Stimulated activated CD4-positive, alpha-beta T cell treated with anti-CD3 and anti-CD28 coated beads, TNF-alpha, amount 100 ng/mL, for 48 hours (primary cell): ENCODE results near the gene CCND1.
A peak's percentile ranks its signal among the peaks of the same experiment; 100 is the strongest.
"Not testable (repeated sequence)": the region's sequence is repeated elsewhere in the genome, so short reads cannot be mapped to it uniquely, and the experiment has no call there.

Experiments
- DNase-seq, 3 donors: peaks; one replicate each; pipeline ENCODE4 v3.0.0-alpha.2; 2020; ENCODE audit warnings: low read depth in 3 of 3

Gene CCND1

DNA sequence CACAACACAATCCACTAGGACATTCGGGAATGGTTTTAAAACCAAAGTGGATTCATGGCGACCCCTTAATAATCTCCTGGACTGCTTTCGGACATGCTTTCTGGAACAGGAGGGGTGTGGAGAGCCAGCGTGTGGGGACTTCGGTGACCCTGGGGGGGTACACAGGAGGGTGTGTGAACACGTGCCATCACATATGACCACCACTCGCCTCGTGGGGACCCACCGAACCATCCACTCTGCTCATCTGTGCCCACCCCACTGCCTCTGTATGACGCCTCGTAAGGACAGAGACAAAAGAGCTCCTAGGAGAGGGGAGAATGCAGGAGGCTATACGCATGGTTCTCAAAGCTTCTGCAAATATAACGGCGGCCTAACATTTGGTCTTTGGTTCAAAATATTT lies 25.3 kb downstream of the CCND1 start:
- no peak for DNase-seq

DNA sequence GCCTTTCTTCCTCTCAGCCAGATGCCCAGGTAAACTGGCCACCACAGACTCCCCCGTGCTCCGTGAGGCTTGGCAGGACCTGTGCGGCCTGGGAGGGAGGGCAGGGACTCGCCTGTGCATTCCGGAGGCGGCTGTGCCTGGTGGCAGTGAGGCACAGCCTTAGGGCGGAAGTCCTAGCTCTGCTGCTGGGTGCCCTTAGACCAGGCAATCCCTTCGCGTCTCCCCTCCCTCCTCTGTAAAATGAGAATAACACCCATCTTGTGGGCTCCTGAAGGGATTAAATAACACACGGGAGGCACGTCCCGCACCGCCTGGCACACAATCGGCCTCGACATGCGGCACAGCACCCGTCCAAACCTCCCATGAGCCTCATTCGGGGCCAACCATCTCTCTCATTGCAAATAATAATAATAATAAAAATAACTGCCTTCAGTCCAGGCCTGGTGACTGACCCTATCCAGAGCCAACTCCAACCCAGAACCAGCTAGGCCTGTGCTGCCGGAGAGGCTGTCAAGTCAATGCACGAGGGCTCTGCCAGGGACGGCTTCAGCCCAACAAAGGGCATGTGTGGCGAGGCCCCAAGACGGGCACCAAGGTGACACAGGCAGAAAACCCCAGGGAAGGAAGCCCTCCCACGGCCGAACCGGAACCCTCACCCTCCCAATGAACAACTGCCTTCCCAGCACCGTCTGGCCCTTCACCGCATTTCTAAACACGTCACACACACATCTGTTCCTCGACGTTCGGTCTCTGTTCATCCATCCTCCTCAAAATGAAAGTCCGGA lies 26.0 kb downstream of the CCND1 start:
- DNase-seq: no peak

DNA sequence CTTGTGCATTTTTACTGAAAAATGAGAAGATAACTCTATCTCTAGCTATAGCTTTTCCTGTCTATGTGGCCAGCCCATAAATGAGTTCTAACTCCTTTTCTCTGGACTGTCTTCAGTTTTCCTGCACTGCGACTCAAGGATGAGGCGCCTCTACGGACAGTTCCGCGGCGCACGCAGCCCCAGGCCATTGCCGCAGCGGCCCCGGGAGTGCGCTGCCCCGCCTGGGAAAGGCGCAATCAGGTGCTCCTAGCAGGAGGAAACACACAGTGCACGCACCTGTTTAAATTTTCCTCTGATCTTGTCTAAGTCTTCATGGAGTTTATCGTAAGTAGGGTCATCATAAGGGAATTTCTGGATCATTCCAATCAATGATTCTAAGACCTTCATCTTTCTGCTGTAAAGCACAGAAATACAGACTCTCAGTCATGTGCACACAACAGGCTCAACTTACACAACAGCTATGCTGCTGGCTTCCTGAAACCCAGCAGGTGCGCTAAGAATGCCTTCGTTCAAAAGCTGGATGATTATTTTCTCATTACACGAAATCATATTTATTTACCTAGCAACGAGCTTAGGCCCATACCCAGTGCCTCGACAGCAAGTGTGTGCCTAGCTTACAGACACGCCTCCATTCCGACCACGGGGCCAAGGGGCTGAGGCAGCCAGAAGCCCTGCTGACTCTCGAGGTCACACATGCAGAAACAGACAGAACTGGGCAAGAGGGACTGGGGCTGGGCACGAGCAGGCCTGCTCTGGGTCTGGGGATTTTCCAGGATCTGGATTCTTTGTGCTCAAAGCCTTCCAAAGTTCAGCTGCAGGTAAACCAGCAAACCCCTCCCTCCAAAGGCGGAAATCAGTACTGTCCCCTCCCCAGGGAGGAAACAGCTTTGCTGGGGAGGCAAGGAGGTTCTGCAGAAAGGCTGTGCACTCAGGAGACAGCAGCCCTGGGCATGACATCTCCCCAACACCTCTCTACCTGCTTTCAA lies 27.0 kb downstream of the CCND1 start:
- DNase-seq: no peak

DNA sequence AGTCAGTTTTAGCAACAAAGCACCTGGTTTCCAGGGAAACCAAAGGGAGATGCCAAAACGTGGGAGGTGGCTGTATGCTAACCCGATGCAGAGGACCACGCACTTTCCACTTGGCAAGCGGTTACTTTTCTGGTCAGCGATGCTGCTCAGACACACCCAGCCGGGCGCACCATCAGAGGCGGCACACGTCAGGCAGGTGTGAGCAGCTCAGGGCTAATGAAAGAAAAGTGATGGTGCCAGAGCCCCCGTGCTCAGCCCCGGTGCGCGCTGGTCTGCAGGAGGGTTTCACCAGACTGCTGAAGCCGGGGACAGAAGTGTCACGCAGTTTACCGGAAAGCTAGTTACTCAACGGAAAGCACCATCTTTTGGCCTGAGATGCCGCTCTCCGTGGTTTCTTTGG lies 28.5 kb downstream of the CCND1 start:
- DNase-seq: no peak

DNA sequence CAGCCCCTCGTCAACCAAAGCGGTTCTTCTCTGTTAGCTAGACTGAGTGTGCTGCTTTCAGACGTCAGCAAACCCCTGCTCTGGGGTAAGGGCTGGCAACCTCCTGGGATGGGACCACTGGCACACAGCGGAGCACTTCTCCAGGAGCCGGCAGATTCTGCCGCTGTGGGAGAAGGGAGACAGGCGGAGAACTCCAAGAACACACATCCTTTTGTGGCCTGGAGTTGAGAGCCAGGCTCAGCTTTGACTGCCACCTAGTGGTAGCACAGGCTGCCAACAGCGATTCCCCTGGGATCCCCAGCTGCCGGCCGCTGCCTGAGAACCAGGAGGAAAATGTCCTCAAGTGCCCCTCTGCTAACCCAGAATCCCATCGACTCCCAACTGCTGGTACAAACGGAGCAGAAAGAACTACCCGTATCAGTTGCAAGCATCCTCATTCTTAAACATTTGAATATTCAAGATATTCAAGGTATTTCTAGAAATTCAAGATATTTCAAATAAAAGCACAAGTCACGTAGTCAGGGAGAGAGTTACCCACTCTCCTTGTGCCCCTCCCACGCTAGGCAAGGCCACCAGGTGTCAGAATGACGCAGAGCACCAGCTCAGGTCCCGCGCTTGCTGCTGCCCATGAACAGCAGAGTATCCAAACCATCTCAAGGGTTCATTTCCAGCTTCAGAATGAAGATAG lies 29.3 kb downstream of the CCND1 start:
- DNase-seq: peak; percentile 14 to 54 (median 35)

DNA sequence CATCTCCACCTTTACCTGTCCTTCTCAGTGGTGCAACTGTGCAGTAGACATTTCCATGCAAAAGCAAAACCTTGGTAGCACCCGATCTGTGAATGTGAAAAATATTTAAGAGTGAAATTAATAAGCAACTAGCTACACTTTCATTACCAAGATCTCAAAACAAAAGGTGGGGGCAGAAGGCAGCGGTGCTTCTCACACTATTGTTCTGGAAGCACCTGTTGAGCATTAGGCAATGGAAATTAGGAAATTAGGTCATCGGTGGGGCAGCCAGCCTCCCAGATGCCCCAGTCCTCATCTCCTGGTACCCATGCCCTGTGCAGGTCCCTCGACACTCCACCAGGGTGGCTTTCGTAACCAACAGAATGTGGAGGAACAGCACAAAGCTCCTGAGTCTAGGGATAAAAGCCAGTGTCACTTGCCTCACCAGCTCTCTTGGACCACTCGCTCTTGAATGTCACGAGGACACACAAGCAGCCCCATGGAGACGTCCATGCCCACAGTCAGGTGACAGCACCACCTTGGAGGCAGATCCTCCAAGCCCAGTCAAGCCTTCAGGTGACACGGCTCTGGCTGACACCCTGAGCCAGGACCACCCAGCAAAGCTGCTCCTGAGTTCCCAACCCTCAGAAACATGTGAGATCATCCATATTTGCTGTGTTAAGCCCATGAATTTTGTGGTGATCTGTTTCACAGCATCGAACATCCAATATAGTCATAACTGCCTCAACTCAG lies 30.9 kb downstream of the CCND1 start:
- DNase-seq: no peak

DNA sequence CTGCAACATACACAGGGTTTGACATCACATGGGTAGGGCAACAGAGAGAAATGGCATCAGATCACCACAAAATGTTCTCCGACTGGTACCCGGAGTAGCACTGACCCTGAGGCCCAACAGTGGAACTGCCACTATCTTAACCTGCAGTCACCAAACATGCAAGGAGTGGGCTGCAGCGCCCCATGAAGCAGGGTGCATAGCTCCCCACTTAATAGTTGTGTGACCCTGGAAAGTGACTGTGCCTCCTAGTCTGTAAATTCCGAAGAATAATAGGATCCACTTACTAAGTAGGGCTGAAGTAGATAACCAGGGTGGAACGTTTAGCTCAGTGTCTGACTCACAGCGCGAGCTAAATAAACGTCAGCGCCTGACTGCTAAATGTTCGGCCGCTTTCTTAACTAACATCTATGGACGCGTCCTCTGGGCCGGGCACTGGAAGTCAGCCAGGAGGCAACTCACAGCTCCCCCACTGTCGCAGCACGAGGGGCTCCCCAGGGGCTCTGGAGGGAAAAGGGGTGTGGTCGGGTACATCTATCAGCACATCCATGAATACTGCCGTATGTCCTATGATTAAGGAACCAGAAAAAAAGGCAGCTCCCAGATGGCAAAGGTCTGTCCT lies 33.4 kb downstream of the CCND1 start:
- DNase-seq: peak in 1 of 3 donors; percentile 12

DNA sequence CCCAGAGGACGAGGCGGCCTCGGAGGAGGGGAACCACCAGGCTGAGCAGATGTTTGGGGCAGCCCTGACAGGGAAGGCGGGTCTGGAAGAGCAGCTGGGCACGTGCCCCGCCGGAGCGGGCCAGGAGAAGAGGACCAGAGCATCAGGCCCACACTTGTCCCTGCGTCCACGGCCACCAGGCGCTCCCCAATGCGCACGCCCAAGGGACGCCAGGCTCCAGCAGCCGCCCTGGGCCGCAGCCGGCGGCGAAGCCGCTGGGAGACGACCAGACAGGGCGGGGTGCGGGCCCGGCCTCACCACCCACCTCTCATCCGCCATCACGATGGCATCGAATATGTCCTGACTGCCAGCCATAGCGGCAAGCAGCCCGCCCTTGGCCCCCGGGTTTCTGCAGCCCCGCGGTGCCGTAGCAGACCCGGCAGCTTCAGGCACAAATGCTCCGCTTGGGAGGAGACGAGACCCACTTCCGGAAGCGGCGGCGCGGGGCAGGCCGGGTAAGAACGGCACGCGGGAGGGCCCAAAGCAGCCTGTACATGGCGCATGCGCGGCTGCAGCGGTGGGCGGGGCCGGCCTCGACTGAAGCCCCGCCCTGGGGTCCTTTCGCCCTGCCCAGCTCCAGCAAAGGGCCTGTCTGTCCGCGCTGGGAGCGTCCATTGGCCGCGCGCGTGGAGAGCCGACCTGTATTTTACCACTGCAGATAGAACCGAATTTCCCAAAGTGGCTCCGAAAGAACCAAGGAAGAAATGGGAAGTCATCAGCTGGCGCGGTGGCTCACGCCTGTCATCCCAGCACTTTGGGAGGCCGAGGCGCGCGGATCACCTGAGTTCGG lies 34.1 kb downstream of the CCND1 start, which contains the start of gene LTO1:
Gene LTO1 (minus strand): TSS at position 468 of the 829 bp plus-strand sequence. CDS start 114 bp downstream, at position 354.
- peak; percentile 89 to 95 (median 93) for DNase-seq

DNA sequence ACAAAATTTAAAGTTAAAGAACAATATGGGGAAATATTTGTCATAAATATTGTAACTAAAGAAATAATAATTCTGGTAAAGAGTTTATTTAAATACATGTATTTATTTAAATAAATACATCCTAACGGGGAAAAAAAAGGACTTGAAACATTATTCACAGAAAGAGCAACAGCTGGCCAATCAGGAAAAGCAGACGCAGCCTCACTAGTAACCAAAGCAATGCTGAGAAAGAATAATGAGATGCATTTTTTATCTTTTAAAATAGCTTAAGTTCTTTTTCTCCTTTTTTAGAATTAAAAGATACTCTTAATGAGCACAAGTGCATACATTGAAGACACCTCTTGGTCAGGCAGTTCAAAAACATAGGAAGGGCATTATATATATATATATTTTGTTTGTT lies 36.8 kb downstream of the CCND1 start:
- no peak for DNase-seq

DNA sequence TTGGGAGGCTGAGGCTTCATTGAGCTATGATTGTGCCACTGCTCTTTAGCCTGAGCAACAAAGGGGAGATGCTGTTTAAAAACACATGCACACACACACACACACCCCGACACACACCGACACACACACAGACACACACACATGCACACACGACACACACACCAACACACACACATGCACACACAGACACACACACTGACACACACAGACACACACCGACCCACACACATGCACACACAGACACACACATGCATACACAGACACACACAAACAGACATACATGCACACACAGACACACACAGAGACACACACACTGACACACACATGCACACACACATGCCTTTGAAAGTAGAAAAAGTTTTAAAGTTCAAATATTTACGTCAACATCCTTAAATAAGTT lies 39.7 kb downstream of the CCND1 start:
- no peak for DNase-seq

DNA sequence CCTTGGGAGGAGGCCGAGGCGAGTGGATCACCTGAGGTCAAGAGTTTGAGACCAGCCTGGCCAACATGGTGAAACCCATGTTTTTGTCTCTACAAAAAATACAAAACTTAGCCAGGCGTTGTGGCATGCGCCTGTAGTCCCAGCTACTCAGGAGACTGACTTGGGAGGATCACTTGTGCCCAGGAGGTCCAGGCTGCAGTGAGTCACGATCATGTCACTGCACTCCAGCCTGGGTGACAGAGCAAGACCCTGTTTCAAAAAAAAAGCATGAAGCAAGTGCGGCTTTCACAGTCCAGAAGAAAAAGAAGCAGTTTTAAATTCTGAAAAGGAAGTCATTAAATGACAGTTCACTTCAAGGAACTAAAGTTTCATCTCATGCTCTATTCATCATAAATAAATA lies 41.3 kb downstream of the CCND1 start:
- no peak for DNase-seq

DNA sequence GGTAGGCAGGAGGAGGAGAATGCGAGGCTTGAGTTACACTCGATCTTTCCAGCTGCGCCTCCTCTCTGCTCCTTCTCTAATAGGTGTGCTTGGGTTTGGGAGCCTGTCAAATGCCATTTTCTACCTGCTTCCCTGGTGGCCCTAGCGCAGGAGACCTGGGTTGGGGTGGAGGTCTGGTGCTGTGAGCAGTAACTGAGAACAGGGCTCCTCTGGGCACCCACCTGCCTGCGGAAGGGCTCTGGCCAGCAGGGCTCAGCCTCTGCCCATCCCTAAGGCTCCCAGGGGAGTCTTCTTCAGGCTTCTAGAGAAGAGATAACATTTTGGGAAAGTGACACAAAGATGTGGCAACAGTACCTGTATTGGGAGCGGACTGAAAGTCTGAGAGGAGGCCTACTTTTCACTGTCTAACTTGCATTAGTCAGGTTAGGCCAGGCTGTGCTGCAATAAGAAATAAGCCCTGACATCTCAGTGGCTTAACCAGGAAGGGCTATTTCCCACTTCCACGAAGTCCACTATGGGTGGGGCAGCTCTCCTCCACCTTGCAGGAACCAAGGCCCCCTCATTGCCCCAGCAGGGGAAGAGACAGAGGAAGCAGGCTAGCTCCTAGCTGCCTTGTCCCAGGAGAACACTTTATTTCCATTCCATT lies 41.8 kb downstream of the CCND1 start:
- no peak for DNase-seq

DNA sequence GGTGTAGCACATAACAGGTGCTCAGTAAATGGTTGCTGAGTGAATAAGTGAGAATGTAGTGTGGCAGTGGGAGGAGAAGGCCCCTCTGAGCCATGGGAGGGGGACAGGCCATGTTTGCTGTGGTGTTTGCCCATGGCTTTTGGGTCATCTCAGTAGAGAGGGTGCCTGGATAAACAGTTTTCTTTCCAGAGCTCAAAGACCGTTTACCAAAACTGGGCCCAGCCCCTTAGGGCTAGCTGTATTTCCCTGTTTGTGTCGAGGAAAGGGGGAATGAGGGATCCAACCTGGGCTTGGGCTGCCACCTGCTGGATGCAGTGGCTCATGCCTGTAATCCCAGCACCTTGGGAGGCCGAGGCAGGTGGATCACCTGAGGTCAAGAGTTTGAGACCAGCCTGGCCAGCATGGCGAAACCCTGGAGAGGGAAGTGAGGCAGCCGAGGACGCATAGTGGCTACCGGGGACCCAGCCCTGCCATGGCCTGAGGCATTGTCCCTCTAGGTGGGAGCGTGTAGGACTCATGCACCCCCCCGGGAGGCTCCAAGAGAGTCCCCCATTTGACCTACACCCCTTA lies 42.9 kb downstream of the CCND1 start:
- DNase-seq: no peak

DNA sequence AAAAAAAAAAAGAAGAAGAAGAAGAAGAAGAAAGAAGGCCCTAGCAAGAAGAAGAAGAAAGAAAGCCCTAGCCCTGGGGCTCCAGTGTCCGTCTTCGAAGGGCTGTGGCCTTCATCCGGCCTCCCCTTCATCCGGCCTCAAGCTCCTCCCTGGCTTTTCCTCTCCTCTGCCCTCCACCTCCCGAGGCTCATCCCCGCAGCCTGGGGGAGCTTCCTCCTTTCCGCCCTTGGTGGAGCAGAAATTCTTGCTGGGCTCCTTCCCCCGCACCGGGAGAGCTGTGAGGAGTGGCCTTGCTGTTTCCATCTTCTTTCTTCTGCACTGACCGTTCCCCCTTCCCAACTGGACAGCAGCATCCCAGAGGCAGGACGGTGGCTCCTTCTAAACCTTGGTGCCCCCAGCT lies 43.7 kb downstream of the CCND1 start:
- DNase-seq: no peak

DNA sequence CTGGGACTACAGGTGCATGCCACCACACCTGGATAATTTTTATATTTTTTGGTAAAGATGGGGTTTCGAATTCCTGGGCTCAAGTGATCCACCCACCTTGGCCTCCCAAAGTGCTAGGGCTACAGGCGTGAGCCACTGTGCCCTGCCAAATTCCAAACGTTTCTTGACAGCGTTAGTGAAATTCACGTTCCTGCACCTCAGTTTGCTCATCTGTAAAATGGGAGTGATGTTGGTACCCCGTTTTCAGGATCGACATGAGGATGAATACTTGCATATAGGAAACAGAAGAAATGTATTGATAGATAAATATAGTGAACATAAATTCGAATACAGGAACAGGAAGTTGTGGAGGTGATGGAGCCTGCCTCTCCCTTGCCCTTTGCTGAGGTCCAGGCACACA lies 44.4 kb downstream of the CCND1 start:
- DNase-seq: no peak

DNA sequence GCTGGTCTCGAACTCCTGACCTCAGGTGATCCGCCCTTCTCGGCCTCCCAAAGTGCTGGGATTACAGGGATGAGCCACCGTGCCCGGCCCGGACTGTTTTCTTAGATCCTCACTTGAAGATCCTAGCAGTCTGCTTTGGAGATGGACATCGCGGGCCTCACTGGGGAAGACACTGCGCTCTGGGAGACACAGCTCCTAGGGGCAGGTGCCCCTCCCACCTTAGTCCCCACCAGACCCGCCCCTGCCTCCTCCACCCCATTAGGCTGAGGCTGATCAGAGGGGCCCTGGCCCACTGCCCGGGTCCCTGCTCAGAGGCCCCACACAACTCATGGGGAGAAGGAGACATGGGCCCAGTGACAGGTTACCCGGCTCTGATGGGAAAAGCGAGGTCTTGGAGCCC lies 45.5 kb downstream of the CCND1 start:
- DNase-seq: no peak

DNA sequence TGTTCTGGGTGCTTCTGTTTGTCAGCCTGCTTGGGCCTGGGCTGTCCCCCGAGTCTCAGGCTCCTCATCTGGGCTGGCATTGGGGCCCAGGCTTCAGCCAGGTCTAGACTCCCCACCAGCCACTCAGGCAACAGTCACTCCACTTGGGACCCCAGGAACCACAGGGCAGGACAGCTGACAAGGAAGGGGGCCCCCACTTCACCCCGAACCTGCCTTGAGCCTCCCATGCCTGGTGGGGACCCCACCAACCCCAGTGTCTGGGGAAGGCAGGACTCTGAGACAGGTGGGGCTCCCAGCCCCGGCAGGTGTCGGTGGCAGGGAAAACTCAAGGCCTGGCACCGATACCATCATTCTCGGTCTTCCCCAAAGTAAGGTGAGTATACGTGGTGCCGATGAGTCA lies 45.9 kb downstream of the CCND1 start:
- DNase-seq: no peak

DNA sequence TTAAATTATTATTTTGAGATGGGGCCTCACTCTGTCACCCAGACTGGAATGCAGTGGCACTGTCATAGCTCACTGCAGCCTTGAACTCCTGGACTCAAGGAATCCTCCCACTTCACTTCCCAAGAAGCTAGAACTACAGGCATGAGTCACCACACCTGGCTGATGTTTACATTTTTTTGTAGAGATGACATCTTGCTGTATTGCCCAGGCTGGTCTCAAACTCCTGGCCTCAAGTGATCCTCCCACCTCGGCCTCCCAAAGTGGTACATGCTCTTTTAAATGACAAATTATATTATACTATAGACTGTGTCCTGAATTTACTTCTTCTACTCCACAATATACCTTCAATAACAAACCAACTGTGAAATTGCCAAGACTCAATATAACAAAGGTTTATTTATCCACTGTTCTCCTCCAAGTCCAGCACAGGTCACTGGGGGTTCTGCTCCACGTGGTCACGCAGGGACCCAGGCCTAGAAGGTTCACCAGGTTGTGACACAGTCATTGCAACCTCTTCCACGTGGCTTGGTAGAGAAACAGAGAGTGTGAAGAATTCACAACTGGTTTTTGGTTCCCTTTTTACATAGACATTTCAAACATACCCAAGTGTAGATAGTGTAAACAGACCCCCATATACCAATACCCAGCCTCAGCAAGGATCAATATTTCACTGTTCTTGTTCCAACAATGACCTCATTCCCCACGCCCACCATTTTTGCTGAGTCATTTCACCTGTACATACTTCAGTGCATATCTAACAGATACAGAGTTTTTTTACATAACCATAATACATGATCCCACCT lies 47.2 kb downstream of the CCND1 start:
- not testable (repeated sequence) for DNase-seq
